ENCODE results near the gene NANOS3. TPM values are rescaled to one million over a fixed set of nuclear protein-coding genes. Genes with fewer than 3 reads are reported as not detected.

The NANOS3 gene
- total RNA-seq, 1 donor from 2014 or later, result 0.68 TPM

GRCh38 chr19:13888281-13888680 lies 11.3 kb downstream of the NANOS3 start:
- DNase-seq, result no peak
- TF ChIP-seq CTCF (IDR thresholded peaks at IDR 0.05), result no peak

GRCh38 chr19:13890136-13890535 lies 13.2 kb downstream of the NANOS3 start:
- no peak for TF ChIP-seq CTCF (IDR thresholded peaks at IDR 0.05)
- H3K36me3 ChIP-seq, result no peaks in the 10 kb centered on the region
- peak in 1 of 2 donors; percentile 9 for ATAC-seq
- no peaks in the 10 kb centered on the region for H3K27me3 ChIP-seq (ENCODE audit: low read depth)
- DNase-seq, result no peak
- no peaks in the 10 kb centered on the region for H3K4me1 ChIP-seq
- no peaks in the 10 kb centered on the region for H3K9me3 ChIP-seq
- intact Hi-C loops (cut with DNase I), result no loop called here
- no peak overlapping the region for H3K27ac ChIP-seq
- no peak overlapping the region for H3K4me3 ChIP-seq

More at GRCh38 chr19:13888281-13888680, 11.3 kb downstream of the NANOS3 start:
- Histone ChIP-seq H3K9me3 (no peaks in the 10 kb centered on the region), H3K27me3 (ENCODE audit: low read depth) (no peaks in the 10 kb centered on the region), H3K4me3 (no peak overlapping the region), H3K27ac (no peak overlapping the region), H3K36me3 (no peaks in the 10 kb centered on the region), H3K4me1 (no peaks in the 10 kb centered on the region)
- no peak for ATAC-seq
- intact Hi-C loops (cut with DNase I), result no loop called here

- no peak overlapping the region for H3K27ac ChIP-seq
- no peak overlapping the region for H3K4me3 ChIP-seq
- no peak for DNase-seq
- no peaks in the 10 kb centered on the region for H3K4me1 ChIP-seq
- no peaks in the 10 kb centered on the region for H3K9me3 ChIP-seq
- no peaks in the 10 kb centered on the region for H3K27me3 ChIP-seq (ENCODE audit: low read depth)
- intact Hi-C loops (cut with DNase I), result no loop called here
- no peak for TF ChIP-seq CTCF (IDR thresholded peaks at IDR 0.05)
- no peaks in the 10 kb centered on the region for H3K36me3 ChIP-seq
- ATAC-seq, result no peak
Observed at GRCh38 chr19:13892870-13893269, 15.9 kb downstream of the NANOS3 start.

- TF ChIP-seq CTCF (IDR thresholded peaks at IDR 0.05), result no peak
- intact Hi-C loops (cut with DNase I), result no loop called here
- Histone ChIP-seq H3K36me3 (no peaks in the 10 kb centered on the region), H3K27me3 (ENCODE audit: low read depth) (no peaks in the 10 kb centered on the region), H3K4me3 (no peak overlapping the region), H3K27ac (no peak overlapping the region), H3K9me3 (no peaks in the 10 kb centered on the region), H3K4me1 (no peaks in the 10 kb centered on the region)
- ATAC-seq, result no peak
- no peak for DNase-seq
Observed at GRCh38 chr19:13894552-13894951, 17.6 kb downstream of the NANOS3 start.

GRCh38 chr19:13896227-13896626 lies 19.3 kb downstream of the NANOS3 start:
- no peak for ATAC-seq
- intact Hi-C loops (cut with DNase I), result no loop called here
- Histone ChIP-seq H3K9me3 (no peaks in the 10 kb centered on the region), H3K4me1 (no peaks in the 10 kb centered on the region), H3K27ac (no peak overlapping the region), H3K36me3 (no peaks in the 10 kb centered on the region), H3K27me3 (ENCODE audit: low read depth) (no peaks in the 10 kb centered on the region), H3K4me3 (no peak overlapping the region)
- no peak for DNase-seq
- TF ChIP-seq CTCF (IDR thresholded peaks at IDR 0.05), result no peak

GRCh38 chr19:13899393-13899792 lies 22.5 kb downstream of the NANOS3 start:
- intact Hi-C loops (cut with DNase I), result no loop called here
- Histone ChIP-seq H3K27me3 (ENCODE audit: low read depth) (no peaks in the 10 kb centered on the region), H3K4me1 (no peaks in the 10 kb centered on the region), H3K36me3 (no peaks in the 10 kb centered on the region), H3K4me3 (no peak overlapping the region), H3K9me3 (no peaks in the 10 kb centered on the region), H3K27ac (no peak overlapping the region)
- DNase-seq (no peak), ATAC-seq (no peak)
- TF ChIP-seq CTCF (IDR thresholded peaks at IDR 0.05), result no peak

Data from lower lobe of right lung (tissue), 2 donors.